Right atrium auricular region (tissue), 2 donors: ENCODE results near the gene NFIX. TPM values are rescaled to one million over a fixed set of nuclear protein-coding genes. Genes with fewer than 3 reads are reported as not detected.

Experiments used
- DNase-seq: peaks from one replicate; pipeline ENCODE4 v3.0.0-alpha.2; 2019; ENCODE audit warnings: low spot score
- H3K27ac ChIP-seq, 2 donors: fragments of 200-600 bp; sonication (generic); 1 replicate in 1 of 2; 2 replicates in 1 of 2; pipeline ENCODE4 v1.5.1; 2016 to 2019
- H3K27me3 ChIP-seq, 2 donors: fragments of 200-600 bp; sonication (generic); one replicate each; pipeline versions ENCODE4 v1.5.1 to v1.6.0; 2017 to 2019
- H3K36me3 ChIP-seq: fragments of 200-600 bp; sonication (generic); one replicate; pipeline ENCODE4 v1.5.1; 2016
- H3K4me1 ChIP-seq, 2 donors: fragments of 200-600 bp; sonication (generic); one replicate each; pipeline versions ENCODE4 v1.5.1 to v1.6.0; 2017 to 2019
- H3K4me3 ChIP-seq, 2 donors: fragments of 200-600 bp; sonication (generic); 1 replicate in 1 of 2; 2 replicates in 1 of 2; pipeline ENCODE4 v1.5.1; 2017 to 2019; ENCODE audit warnings: mild to moderate bottlenecking in 1 of 2, moderate library complexity in 1 of 2
- H3K9me3 ChIP-seq, 2 donors: fragments of 200-600 bp; sonication (generic); one replicate each; pipeline ENCODE4 v1.5.1; 2019
- total RNA-seq, 2 donors: library from RNA; depleted of rRNA; stranded (reverse); fragments of >200 nt; gene quantifications; one replicate each; pipeline ENCODE4 v1.1.0, GENCODE V29; 2016
- TF ChIP-seq, protein P1 (sequence below), 2 donors: fragments of 200-600 bp; sonication (generic); IDR thresholded peaks; one replicate each; pipeline ENCODE4 v1.5.1; 2019; ENCODE audit warnings: antibody characterized with exemption in 2 of 2

The NFIX gene
- total RNA-seq, 2 donors from 2014 or later: 56.5 to 69.8 TPM

DNA sequence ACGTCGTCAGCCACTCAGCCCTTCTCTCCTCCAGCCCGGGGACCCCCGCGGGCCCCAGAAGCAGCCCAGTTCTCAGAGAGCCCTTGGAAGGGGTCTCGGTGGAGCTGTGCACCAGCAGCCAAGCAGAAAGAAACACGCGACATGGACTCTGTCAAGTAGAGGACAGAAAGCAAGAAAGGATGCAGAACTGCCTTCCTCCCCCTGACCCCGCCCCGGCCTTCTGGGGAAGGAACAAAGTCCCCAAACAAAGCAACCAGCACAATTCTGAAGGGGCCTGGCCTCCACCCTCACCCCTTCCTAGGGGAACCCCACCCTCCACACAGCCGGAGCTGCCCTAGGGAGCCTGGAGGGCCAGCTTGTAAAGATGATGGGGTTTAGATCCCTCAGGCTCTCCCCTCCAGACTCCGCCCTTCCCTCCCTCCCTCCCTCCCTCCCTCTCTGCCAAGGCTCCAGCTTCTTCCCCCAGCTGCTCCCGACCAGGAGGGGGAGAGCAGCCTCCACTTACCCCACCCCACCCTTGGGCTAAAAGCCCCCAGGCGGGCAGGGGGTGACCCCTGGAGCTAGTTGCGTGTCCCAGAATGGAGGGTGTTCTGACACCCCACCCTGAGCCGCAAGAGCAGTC is 99.6 kb downstream of the NFIX start:
- TF ChIP-seq, protein P1, sequence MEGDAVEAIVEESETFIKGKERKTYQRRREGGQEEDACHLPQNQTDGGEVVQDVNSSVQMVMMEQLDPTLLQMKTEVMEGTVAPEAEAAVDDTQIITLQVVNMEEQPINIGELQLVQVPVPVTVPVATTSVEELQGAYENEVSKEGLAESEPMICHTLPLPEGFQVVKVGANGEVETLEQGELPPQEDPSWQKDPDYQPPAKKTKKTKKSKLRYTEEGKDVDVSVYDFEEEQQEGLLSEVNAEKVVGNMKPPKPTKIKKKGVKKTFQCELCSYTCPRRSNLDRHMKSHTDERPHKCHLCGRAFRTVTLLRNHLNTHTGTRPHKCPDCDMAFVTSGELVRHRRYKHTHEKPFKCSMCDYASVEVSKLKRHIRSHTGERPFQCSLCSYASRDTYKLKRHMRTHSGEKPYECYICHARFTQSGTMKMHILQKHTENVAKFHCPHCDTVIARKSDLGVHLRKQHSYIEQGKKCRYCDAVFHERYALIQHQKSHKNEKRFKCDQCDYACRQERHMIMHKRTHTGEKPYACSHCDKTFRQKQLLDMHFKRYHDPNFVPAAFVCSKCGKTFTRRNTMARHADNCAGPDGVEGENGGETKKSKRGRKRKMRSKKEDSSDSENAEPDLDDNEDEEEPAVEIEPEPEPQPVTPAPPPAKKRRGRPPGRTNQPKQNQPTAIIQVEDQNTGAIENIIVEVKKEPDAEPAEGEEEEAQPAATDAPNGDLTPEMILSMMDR (IDR thresholded peaks at IDR 0.05): no peak
- H3K9me3 ChIP-seq: no peaks in the 10 kb centered on the region
- H3K4me1 ChIP-seq: peaks cover 0 to 91% of the 10 kb centered on the region in 2 donors
- H3K4me3 ChIP-seq: peak overlapping the region in 1 of 2 donors; percentile 50
- no peaks in the 10 kb centered on the region for H3K27me3 ChIP-seq
- peaks cover 6% of the 10 kb centered on the region for H3K36me3 ChIP-seq
- DNase-seq: no peak
- H3K27ac ChIP-seq: peak overlapping the region; percentile 84 to 85

- Histone ChIP-seq H3K36me3 (peaks cover 6% of the 10 kb centered on the region), H3K4me1 (peaks cover 0 to 91% of the 10 kb centered on the region in 2 donors), H3K27me3 (no peaks in the 10 kb centered on the region), H3K4me3 (peak overlapping the region in 1 of 2 donors; percentile 50), H3K9me3 (no peaks in the 10 kb centered on the region), H3K27ac (peak overlapping the region; percentile 84 to 85)
- no peak for DNase-seq
- TF ChIP-seq, protein P1 (IDR thresholded peaks at IDR 0.05): no peak
Observed at GRCh38 chr19:13095393-13095784, 100.1 kb downstream of the NFIX start.

- H3K9me3 ChIP-seq: no peaks in the 10 kb centered on the region
- H3K4me3 ChIP-seq: peak overlapping the region in 1 of 2 donors; percentile 50
- H3K27me3 ChIP-seq: no peaks in the 10 kb centered on the region
- TF ChIP-seq, protein P1 (IDR thresholded peaks at IDR 0.05): peak in 1 of 2 donors; percentile 33
- H3K27ac ChIP-seq: peak overlapping the region; percentile 84 to 85
- DNase-seq: no peak
- H3K36me3 ChIP-seq: peaks cover 6% of the 10 kb centered on the region
- H3K4me1 ChIP-seq: peaks cover 0 to 92% of the 10 kb centered on the region in 2 donors
Observed at GRCh38 chr19:13095934-13096927, 101.0 kb downstream of the NFIX start.

DNA sequence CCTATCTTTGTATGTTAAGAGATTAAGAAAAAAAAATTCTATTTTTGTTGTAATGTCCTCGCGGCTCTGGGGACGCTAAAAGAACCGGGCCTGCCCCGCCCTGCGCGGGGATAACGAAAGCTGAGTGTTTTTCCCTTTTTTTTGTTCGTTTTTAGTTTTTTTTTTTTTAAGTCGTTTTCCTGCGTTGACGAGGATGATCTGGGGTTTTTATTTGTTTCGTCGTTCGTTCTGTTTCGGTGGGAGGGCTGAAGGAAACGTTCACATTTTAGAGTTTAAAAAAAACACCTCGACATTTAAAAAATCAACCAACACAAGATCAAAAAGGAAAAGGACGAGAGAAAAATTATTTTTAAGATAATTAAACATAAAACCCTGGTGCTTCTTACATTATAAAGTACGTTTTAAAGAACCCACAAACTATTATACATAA is 101.8 kb downstream of the NFIX start:
- TF ChIP-seq, protein P1 (IDR thresholded peaks at IDR 0.05): no peak
- Histone ChIP-seq H3K4me1 (peaks cover 0 to 93% of the 10 kb centered on the region in 2 donors), H3K36me3 (peaks cover 6% of the 10 kb centered on the region), H3K9me3 (no peaks in the 10 kb centered on the region), H3K27ac (peak overlapping the region; percentile 84 to 85), H3K4me3 (peak overlapping the region; percentile 22 to 50), H3K27me3 (no peaks in the 10 kb centered on the region)
- no peak for DNase-seq

DNA sequence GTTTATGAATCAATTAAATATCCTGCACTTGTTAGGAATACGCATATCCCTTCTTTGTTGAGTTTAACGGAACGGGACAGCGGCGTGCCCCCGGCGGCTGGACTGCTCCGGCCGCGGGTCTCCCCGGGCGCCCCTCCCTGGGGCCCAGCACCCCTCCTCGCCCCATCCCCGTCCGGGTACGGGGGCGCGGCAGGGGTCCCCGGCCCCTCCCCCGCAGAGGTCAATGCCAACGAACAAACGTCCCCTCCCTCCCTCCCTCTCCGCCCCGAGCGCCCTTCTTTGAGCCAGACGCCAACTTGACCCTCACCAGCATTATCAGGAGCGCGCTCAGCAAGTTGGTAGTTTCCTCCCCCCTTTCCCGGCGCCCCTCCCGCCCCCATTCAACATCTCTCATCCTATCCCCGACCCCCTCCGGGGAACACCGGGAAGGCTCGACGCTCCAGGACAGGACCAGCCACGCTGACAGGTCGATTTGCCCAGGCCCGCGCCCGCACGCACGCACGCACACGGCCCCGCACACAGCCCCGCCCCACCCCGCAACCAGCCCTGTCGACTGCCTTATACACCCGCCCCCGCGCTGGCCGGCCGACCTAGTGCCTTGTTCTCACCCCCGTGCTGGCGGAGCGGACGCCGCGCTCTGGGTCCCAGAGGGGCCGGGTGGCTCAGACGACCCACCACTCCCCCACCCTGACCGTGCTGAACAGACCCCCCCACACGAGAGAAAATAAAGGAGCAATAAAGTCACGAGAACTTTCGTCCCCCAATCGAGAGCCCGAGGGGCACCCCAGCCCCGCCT is 102.4 kb downstream of the NFIX start:
- Histone ChIP-seq H3K27me3 (no peaks in the 10 kb centered on the region), H3K9me3 (no peaks in the 10 kb centered on the region), H3K27ac (peak overlapping the region; percentile 84 to 85), H3K4me1 (peaks cover 0 to 93% of the 10 kb centered on the region in 2 donors), H3K36me3 (peaks cover 6% of the 10 kb centered on the region), H3K4me3 (peak overlapping the region; percentile 22 to 50)
- DNase-seq: no peak
- TF ChIP-seq, protein P1 (IDR thresholded peaks at IDR 0.05): no peak
